Measurements from ENCODE around the gene TTC8. TPM values are rescaled to one million over a fixed set of nuclear protein-coding genes. Genes with fewer than 3 reads are reported as not detected.

TTC8 gene
- total and polyA plus RNA-seq, 4 experiments from 2014 or later: 1.2 to 1.5 (median 1.5) TPM

GRCh38 chr14:88844980-88845491 is 20.6 kb downstream of the TTC8 start:
- Mint-ChIP-seq H3K4me1 (no peaks in the 10 kb centered on the region), H3K9me3 (no peaks in the 10 kb centered on the region), H3K27ac (no peak overlapping the region), H3K27me3 (peaks cover 0 to 1% of the 10 kb centered on the region in 2 donors), H3K4me3 (no peak overlapping the region), H3K36me3 (peaks cover 0 to 3% of the 10 kb centered on the region in 2 donors)
- no peaks in the 10 kb centered on the region for H3K27me3 ChIP-seq (ENCODE audit: insufficient read depth, low read length)
- no peak for DNase-seq
- ChIA-PET POLR2A (ENCODE audit: partially characterized antibody) (no interaction called here), CTCF (ENCODE audit: partially characterized antibody) (no interaction called here)
- H3K27ac ChIP-seq (ENCODE audit: low read depth, low read length): no peak overlapping the region
- H3K4me3 ChIP-seq (ENCODE audit: low read length in 2 of 2): no peak overlapping the region
- no peaks in the 10 kb centered on the region for H3K9me3 ChIP-seq (ENCODE audit: control insufficient read depth in 1 of 2, low read length in 2 of 2)
- H3K36me3 ChIP-seq (ENCODE audit: insufficient read depth, low read length): no peaks in the 10 kb centered on the region
- intact Hi-C loops (cut with micrococcal nuclease): no loop called here
- no peaks in the 10 kb centered on the region for H3K4me1 ChIP-seq (ENCODE audit: insufficient read depth, low read length)

- no peak overlapping the region for H3K27ac Mint-ChIP-seq
- ChIA-PET POLR2A (ENCODE audit: partially characterized antibody) (no interaction called here), CTCF (ENCODE audit: partially characterized antibody) (no interaction called here)
- Histone ChIP-seq H3K27me3 (ENCODE audit: insufficient read depth, low read length) (no peaks in the 10 kb centered on the region), H3K27ac (ENCODE audit: low read depth, low read length) (no peak overlapping the region), H3K9me3 (ENCODE audit: control insufficient read depth in 1 of 2, low read length in 2 of 2) (no peaks in the 10 kb centered on the region), H3K4me1 (ENCODE audit: insufficient read depth, low read length) (no peaks in the 10 kb centered on the region), H3K36me3 (ENCODE audit: insufficient read depth, low read length) (no peaks in the 10 kb centered on the region), H3K4me3 (ENCODE audit: low read length in 2 of 2) (no peak overlapping the region)
- H3K4me3 Mint-ChIP-seq: no peak overlapping the region
- intact Hi-C loops (cut with micrococcal nuclease): no loop called here
- H3K9me3 Mint-ChIP-seq: no peaks in the 10 kb centered on the region
- H3K27me3 Mint-ChIP-seq: peaks cover 0 to 1% of the 10 kb centered on the region in 2 donors
- H3K4me1 Mint-ChIP-seq: no peaks in the 10 kb centered on the region
- no peak for DNase-seq
- H3K36me3 Mint-ChIP-seq: peaks cover 0 to 3% of the 10 kb centered on the region in 2 donors
These were observed 24.1 kb downstream of the TTC8 start for GRCh38 chr14:88848571-88848970.

- Histone ChIP-seq H3K36me3 (ENCODE audit: insufficient read depth, low read length) (no peaks in the 10 kb centered on the region), H3K9me3 (ENCODE audit: control insufficient read depth in 1 of 2, low read length in 2 of 2) (no peaks in the 10 kb centered on the region), H3K4me1 (ENCODE audit: insufficient read depth, low read length) (no peaks in the 10 kb centered on the region), H3K27me3 (ENCODE audit: insufficient read depth, low read length) (no peaks in the 10 kb centered on the region), H3K27ac (ENCODE audit: low read depth, low read length) (no peak overlapping the region), H3K4me3 (ENCODE audit: low read length in 2 of 2) (no peak overlapping the region)
- Mint-ChIP-seq H3K9me3 (no peaks in the 10 kb centered on the region), H3K36me3 (peaks cover 0 to 6% of the 10 kb centered on the region in 2 donors), H3K4me1 (no peaks in the 10 kb centered on the region), H3K4me3 (no peak overlapping the region), H3K27ac (no peak overlapping the region), H3K27me3 (no peaks in the 10 kb centered on the region)
- DNase-seq: no peak
- CTCF ChIA-PET (ENCODE audit: partially characterized antibody): interaction anchor here (1.4 kb wide), 1 partner anchor 171 kb away, joined by 3 read pairs; no protein-coding TSS in a partner anchor
- POLR2A ChIA-PET (ENCODE audit: partially characterized antibody): no interaction called here
- intact Hi-C loops (cut with micrococcal nuclease): no loop called here
These were observed 25.3 kb downstream of the TTC8 start for GRCh38 chr14:88849716-88850115.

- peaks cover 0 to 3% of the 10 kb centered on the region in 2 donors for H3K36me3 Mint-ChIP-seq
- intact Hi-C loops (cut with micrococcal nuclease): no loop called here
- no peak overlapping the region for H3K4me3 Mint-ChIP-seq
- H3K9me3 Mint-ChIP-seq: no peaks in the 10 kb centered on the region
- POLR2A ChIA-PET (ENCODE audit: partially characterized antibody): no interaction called here
- Histone ChIP-seq H3K27me3 (ENCODE audit: insufficient read depth, low read length) (no peaks in the 10 kb centered on the region), H3K4me3 (ENCODE audit: low read length in 2 of 2) (no peak overlapping the region), H3K9me3 (ENCODE audit: control insufficient read depth in 1 of 2, low read length in 2 of 2) (no peaks in the 10 kb centered on the region), H3K27ac (ENCODE audit: low read depth, low read length) (no peak overlapping the region), H3K4me1 (ENCODE audit: insufficient read depth, low read length) (no peaks in the 10 kb centered on the region), H3K36me3 (ENCODE audit: insufficient read depth, low read length) (no peaks in the 10 kb centered on the region)
- no peak for DNase-seq
- no peaks in the 10 kb centered on the region for H3K4me1 Mint-ChIP-seq
- H3K27ac Mint-ChIP-seq: no peak overlapping the region
- H3K27me3 Mint-ChIP-seq: no peaks in the 10 kb centered on the region
- CTCF ChIA-PET (ENCODE audit: partially characterized antibody): no interaction called here
These were observed 27.1 kb downstream of the TTC8 start for GRCh38 chr14:88851587-88851986.

- ChIA-PET CTCF (ENCODE audit: partially characterized antibody) (no interaction called here), POLR2A (ENCODE audit: partially characterized antibody) (no interaction called here)
- Mint-ChIP-seq H3K27me3 (no peaks in the 10 kb centered on the region), H3K4me3 (no peak overlapping the region), H3K27ac (no peak overlapping the region), H3K36me3 (peaks cover 0 to 3% of the 10 kb centered on the region in 2 donors), H3K4me1 (no peaks in the 10 kb centered on the region), H3K9me3 (no peaks in the 10 kb centered on the region)
- Histone ChIP-seq H3K36me3 (ENCODE audit: insufficient read depth, low read length) (no peaks in the 10 kb centered on the region), H3K4me1 (ENCODE audit: insufficient read depth, low read length) (no peaks in the 10 kb centered on the region), H3K9me3 (ENCODE audit: control insufficient read depth in 1 of 2, low read length in 2 of 2) (no peaks in the 10 kb centered on the region), H3K4me3 (ENCODE audit: low read length in 2 of 2) (no peak overlapping the region), H3K27ac (ENCODE audit: low read depth, low read length) (no peak overlapping the region), H3K27me3 (ENCODE audit: insufficient read depth, low read length) (no peaks in the 10 kb centered on the region)
- intact Hi-C loops (cut with micrococcal nuclease): no loop called here
- DNase-seq: no peak
These were observed 28.2 kb downstream of the TTC8 start for GRCh38 chr14:88852632-88853031.

GRCh38 chr14:88853129-88853528 is 28.7 kb downstream of the TTC8 start:
- peaks cover 0 to 3% of the 10 kb centered on the region in 2 donors for H3K36me3 Mint-ChIP-seq
- ChIA-PET POLR2A (ENCODE audit: partially characterized antibody) (no interaction called here), CTCF (ENCODE audit: partially characterized antibody) (no interaction called here)
- no peaks in the 10 kb centered on the region for H3K4me1 ChIP-seq (ENCODE audit: insufficient read depth, low read length)
- H3K27ac ChIP-seq (ENCODE audit: low read depth, low read length): no peak overlapping the region
- no peaks in the 10 kb centered on the region for H3K9me3 Mint-ChIP-seq
- no peak overlapping the region for H3K4me3 Mint-ChIP-seq
- no peaks in the 10 kb centered on the region for H3K27me3 ChIP-seq (ENCODE audit: insufficient read depth, low read length)
- H3K4me3 ChIP-seq (ENCODE audit: low read length in 2 of 2): no peak overlapping the region
- DNase-seq: no peak
- intact Hi-C loops (cut with micrococcal nuclease): no loop called here
- H3K27me3 Mint-ChIP-seq: no peaks in the 10 kb centered on the region
- no peak overlapping the region for H3K27ac Mint-ChIP-seq
- no peaks in the 10 kb centered on the region for H3K4me1 Mint-ChIP-seq
- H3K9me3 ChIP-seq (ENCODE audit: control insufficient read depth in 1 of 2, low read length in 2 of 2): no peaks in the 10 kb centered on the region
- H3K36me3 ChIP-seq (ENCODE audit: insufficient read depth, low read length): no peaks in the 10 kb centered on the region

GRCh38 chr14:88856786-88857366 is 32.4 kb downstream of the TTC8 start:
- H3K36me3 Mint-ChIP-seq: peaks cover 2 to 12% of the 10 kb centered on the region in 2 donors
- H3K27ac Mint-ChIP-seq: no peak overlapping the region
- Histone ChIP-seq H3K36me3 (ENCODE audit: insufficient read depth, low read length) (no peaks in the 10 kb centered on the region), H3K9me3 (ENCODE audit: control insufficient read depth in 1 of 2, low read length in 2 of 2) (no peaks in the 10 kb centered on the region), H3K27ac (ENCODE audit: low read depth, low read length) (no peak overlapping the region), H3K4me3 (ENCODE audit: low read length in 2 of 2) (no peak overlapping the region), H3K27me3 (ENCODE audit: insufficient read depth, low read length) (no peaks in the 10 kb centered on the region), H3K4me1 (ENCODE audit: insufficient read depth, low read length) (no peaks in the 10 kb centered on the region)
- intact Hi-C loops (cut with micrococcal nuclease): no loop called here
- POLR2A ChIA-PET (ENCODE audit: partially characterized antibody): no interaction called here
- no peak for DNase-seq
- H3K4me3 Mint-ChIP-seq: no peak overlapping the region
- no peaks in the 10 kb centered on the region for H3K4me1 Mint-ChIP-seq
- peaks cover 0 to 4% (median under 1%) of the 10 kb centered on the region in 8 donors for H3K9me3 Mint-ChIP-seq
- CTCF ChIA-PET (ENCODE audit: partially characterized antibody): no interaction called here
- H3K27me3 Mint-ChIP-seq: no peaks in the 10 kb centered on the region

All from CD4-positive, alpha-beta memory T cell (primary cell).